ENCODE data around the gene IRGM. TPM values are rescaled to one million over a fixed set of nuclear protein-coding genes. Genes with fewer than 3 reads are reported as not detected.
"Not testable (repeated sequence)": the region's sequence is repeated elsewhere in the genome, so short reads cannot be mapped to it uniquely, and the experiment has no call there.

Gene IRGM
- total RNA-seq, 1 donor from 2014 or later = not detected

DNA sequence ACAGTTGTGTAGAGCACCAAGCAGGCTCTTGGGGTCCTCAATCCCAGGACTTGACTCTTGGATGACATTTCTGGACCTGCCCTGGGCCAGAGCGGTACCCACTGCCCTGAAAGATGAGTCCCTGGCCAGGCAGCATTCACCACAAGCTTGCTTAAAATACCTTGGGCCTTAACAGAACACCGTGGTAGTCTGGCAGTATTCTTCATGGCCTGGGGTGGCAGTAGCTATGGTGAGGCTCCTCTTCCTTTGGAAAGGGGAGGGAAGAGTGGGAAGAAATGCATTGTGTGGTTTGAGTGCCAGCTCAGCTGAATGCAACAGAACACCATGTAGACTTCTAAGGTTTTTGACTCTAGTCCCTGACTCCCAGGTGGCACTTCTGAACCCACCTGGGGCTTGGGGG, 29.4 kb upstream of the IRGM start:
- H3K27me3 Mint-ChIP-seq = peaks cover 12% of the 10 kb centered on the region
- no peak for TF ChIP-seq CTCF (conservative IDR thresholded peaks at IDR 0.05)
- no peaks in the 10 kb centered on the region for H3K4me1 Mint-ChIP-seq (ENCODE audit: unreplicated experiment)
- H3K9me3 Mint-ChIP-seq = peaks cover 8% of the 10 kb centered on the region
- no peak overlapping the region for H3K27ac Mint-ChIP-seq
- no peak overlapping the region for H3K4me3 Mint-ChIP-seq
- no peak for DNase-seq (ENCODE audit: extremely low spot score, unreplicated experiment)
- H3K36me3 Mint-ChIP-seq = no peaks in the 10 kb centered on the region

GRCh38 chr5:150829744-150830143, 16.6 kb upstream of the IRGM start:
- Mint-ChIP-seq H3K27ac (no peak overlapping the region), H3K4me1 (ENCODE audit: unreplicated experiment) (no peaks in the 10 kb centered on the region), H3K36me3 (no peaks in the 10 kb centered on the region), H3K4me3 (no peak overlapping the region), H3K27me3 (peaks cover 9% of the 10 kb centered on the region), H3K9me3 (peaks cover 9% of the 10 kb centered on the region)
- TF ChIP-seq CTCF (conservative IDR thresholded peaks at IDR 0.05) = no peak
- no peak for DNase-seq (ENCODE audit: extremely low spot score, unreplicated experiment)

- not testable (repeated sequence) for H3K4me1 Mint-ChIP-seq (ENCODE audit: unreplicated experiment); H3K27me3 Mint-ChIP-seq; H3K36me3 Mint-ChIP-seq; H3K4me3 Mint-ChIP-seq; DNase-seq (ENCODE audit: extremely low spot score, unreplicated experiment); H3K9me3 Mint-ChIP-seq; H3K27ac Mint-ChIP-seq
Measured at GRCh38 chr5:150831821-150832220, 14.5 kb upstream of the IRGM start.

- no peak for TF ChIP-seq CTCF (conservative IDR thresholded peaks at IDR 0.05)
- H3K4me1 Mint-ChIP-seq (ENCODE audit: unreplicated experiment) = no peaks in the 10 kb centered on the region
- H3K27ac Mint-ChIP-seq = no peak overlapping the region
- H3K4me3 Mint-ChIP-seq = no peak overlapping the region
- peaks cover 2% of the 10 kb centered on the region for H3K9me3 Mint-ChIP-seq
- H3K27me3 Mint-ChIP-seq = peaks cover 25% of the 10 kb centered on the region
- no peaks in the 10 kb centered on the region for H3K36me3 Mint-ChIP-seq
- no peak for DNase-seq (ENCODE audit: extremely low spot score, unreplicated experiment)
Measured at GRCh38 chr5:150836064-150836463, 10.3 kb upstream of the IRGM start.

GRCh38 chr5:150836703-150837102, 9.6 kb upstream of the IRGM start:
- TF ChIP-seq CTCF (conservative IDR thresholded peaks at IDR 0.05) = no peak
- Mint-ChIP-seq H3K36me3 (no peaks in the 10 kb centered on the region), H3K27ac (no peak overlapping the region), H3K27me3 (peaks cover 29% of the 10 kb centered on the region), H3K9me3 (no peaks in the 10 kb centered on the region), H3K4me1 (ENCODE audit: unreplicated experiment) (no peaks in the 10 kb centered on the region), H3K4me3 (no peak overlapping the region)
- DNase-seq (ENCODE audit: extremely low spot score, unreplicated experiment) = no peak

DNA sequence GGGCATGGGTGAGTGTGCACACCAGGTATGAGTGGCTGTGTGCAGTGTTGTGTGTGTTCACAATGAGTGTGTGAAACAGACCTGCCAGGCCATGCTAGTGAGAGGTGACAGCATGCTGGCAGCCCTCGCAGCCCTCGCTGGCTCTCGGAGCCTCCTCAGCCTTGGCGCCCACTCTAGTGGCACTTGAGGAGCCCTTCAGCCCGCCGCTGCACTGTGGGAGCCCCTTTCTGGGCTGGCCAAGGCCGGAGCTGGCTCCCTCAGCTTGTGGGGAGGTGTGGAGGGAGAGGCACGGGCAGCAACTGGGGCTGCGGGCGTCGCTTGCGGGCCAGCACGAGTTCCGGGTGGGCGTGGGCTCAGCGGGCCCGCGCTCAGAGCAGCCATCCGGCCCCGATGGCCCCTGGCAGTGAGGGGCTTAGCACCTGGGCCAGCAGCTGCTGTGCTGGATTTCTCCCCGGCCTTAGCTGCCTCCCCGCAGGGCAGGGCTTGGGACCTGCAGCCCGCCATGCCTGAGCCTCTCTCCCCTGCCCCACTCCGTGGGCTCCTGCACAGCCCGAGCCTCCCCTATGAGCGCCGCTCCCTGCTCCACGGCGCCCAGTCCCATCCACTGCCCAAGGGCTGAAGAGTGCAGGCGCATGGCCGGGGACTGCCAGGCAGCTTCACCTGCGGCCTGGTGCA, 999 bp upstream of the IRGM start:
- not testable (repeated sequence) for H3K27ac Mint-ChIP-seq; H3K36me3 Mint-ChIP-seq; DNase-seq (ENCODE audit: extremely low spot score, unreplicated experiment); H3K9me3 Mint-ChIP-seq; H3K4me1 Mint-ChIP-seq (ENCODE audit: unreplicated experiment); H3K4me3 Mint-ChIP-seq
- H3K27me3 Mint-ChIP-seq = peaks cover 27% of the 10 kb centered on the region

Measured in type B pancreatic cell (in vitro differentiated cells).